Stimulated activated CD4-positive, alpha-beta T cell treated with anti-CD3 and anti-CD28 coated beads, Interleukin-4, amount 100 ng/mL, for 48 hours (primary cell): ENCODE measurements around the gene DHRS11.

Source experiments
- DNase-seq, 2 donors: peaks; one replicate each; pipeline ENCODE4 v3.0.0-alpha.2; 2020; ENCODE audit warnings: low read depth in 2 of 2

DHRS11 gene

DNA sequence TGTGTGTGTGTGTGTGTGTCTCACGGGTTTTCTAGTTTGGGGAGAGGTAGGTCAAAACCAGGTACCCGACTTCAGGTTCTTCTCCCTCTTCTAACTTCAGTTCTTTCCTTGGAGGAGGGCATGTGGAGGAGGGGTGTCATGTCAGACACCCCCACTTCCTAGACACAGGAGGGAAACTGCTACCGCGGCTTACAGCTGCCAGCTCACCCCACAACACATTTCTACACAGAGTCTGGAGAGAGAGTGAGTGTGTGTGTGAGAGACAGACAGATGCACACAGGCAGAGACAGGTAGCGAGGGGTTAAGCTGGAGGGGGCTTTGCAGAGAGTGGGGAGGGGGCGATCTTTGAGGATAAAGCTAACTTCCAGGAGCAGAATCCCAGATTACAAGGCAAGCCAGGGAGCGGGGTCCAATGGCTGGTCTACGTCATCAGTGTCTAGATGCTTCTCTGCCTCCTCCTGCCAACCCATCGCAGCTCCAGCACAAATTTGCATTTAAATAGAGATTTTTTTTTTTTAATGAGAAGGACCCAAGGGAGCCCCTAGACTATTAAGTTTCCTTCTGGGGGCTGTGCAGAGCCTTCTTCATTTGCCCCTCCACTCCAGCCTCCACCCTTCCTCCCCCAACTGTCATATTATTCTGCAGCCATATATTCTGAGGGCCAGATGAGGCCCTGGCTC lies 58.6 kb downstream of the DHRS11 start:
- DNase-seq: no peak
